Measurements from ENCODE around the gene TUBA1C.

DNA sequence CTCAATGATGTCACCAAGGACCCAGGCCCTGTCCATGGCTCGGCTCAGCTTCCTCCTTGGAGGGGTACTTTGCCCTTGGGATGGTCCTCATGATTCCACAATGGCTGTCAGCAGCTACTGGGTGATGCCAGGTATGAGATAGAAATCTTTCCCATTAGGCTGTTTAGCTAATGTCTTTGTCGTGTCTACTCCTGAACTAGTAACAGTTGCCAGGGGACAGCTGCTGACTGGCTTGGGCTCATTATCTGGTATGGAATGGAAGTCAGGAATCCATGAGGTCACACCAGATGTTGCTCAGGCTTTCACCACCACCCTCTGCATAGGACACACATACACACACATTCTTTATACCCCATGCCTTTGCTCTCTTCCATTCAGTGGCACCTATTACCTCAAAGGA is 39.3 kb downstream of the TUBA1C start:
- TF ChIP-seq ZNF585B (tag by site-specific recombination; IDR thresholded peaks at IDR 0.05) (no peak), ZFP37 (tag by site-specific recombination; IDR thresholded peaks at IDR 0.05) (no peak), YY1 (tag by site-specific recombination; IDR thresholded peaks at IDR 0.05) (no peak), ZNF202 (tag by site-specific recombination; IDR thresholded peaks at IDR 0.05; ENCODE audit: borderline replicate concordance) (no peak), ZNF658 (tag by site-specific recombination; IDR thresholded peaks at IDR 0.05) (no peak), ZNF529 (tag by site-specific recombination; IDR thresholded peaks at IDR 0.05; ENCODE audit: insufficient replicate concordance) (no peak), SCRT2 (tag by site-specific recombination; IDR thresholded peaks at IDR 0.05) (no peak)
- TF ChIP-seq, protein P1, sequence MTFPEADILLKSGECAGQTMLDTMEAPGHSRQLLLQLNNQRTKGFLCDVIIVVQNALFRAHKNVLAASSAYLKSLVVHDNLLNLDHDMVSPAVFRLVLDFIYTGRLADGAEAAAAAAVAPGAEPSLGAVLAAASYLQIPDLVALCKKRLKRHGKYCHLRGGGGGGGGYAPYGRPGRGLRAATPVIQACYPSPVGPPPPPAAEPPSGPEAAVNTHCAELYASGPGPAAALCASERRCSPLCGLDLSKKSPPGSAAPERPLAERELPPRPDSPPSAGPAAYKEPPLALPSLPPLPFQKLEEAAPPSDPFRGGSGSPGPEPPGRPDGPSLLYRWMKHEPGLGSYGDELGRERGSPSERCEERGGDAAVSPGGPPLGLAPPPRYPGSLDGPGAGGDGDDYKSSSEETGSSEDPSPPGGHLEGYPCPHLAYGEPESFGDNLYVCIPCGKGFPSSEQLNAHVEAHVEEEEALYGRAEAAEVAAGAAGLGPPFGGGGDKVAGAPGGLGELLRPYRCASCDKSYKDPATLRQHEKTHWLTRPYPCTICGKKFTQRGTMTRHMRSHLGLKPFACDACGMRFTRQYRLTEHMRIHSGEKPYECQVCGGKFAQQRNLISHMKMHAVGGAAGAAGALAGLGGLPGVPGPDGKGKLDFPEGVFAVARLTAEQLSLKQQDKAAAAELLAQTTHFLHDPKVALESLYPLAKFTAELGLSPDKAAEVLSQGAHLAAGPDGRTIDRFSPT (tag by site-specific recombination; IDR thresholded peaks at IDR 0.05): no peak
- TF ChIP-seq, protein P2, sequence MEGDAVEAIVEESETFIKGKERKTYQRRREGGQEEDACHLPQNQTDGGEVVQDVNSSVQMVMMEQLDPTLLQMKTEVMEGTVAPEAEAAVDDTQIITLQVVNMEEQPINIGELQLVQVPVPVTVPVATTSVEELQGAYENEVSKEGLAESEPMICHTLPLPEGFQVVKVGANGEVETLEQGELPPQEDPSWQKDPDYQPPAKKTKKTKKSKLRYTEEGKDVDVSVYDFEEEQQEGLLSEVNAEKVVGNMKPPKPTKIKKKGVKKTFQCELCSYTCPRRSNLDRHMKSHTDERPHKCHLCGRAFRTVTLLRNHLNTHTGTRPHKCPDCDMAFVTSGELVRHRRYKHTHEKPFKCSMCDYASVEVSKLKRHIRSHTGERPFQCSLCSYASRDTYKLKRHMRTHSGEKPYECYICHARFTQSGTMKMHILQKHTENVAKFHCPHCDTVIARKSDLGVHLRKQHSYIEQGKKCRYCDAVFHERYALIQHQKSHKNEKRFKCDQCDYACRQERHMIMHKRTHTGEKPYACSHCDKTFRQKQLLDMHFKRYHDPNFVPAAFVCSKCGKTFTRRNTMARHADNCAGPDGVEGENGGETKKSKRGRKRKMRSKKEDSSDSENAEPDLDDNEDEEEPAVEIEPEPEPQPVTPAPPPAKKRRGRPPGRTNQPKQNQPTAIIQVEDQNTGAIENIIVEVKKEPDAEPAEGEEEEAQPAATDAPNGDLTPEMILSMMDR (tag by site-specific recombination; IDR thresholded peaks at IDR 0.05): no peak
- TF ChIP-seq, protein P3, sequence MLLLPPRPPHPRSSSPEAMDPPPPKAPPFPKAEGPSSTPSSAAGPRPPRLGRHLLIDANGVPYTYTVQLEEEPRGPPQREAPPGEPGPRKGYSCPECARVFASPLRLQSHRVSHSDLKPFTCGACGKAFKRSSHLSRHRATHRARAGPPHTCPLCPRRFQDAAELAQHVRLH (tag by site-specific recombination; IDR thresholded peaks at IDR 0.05): no peak
- TF ChIP-seq, protein P4, sequence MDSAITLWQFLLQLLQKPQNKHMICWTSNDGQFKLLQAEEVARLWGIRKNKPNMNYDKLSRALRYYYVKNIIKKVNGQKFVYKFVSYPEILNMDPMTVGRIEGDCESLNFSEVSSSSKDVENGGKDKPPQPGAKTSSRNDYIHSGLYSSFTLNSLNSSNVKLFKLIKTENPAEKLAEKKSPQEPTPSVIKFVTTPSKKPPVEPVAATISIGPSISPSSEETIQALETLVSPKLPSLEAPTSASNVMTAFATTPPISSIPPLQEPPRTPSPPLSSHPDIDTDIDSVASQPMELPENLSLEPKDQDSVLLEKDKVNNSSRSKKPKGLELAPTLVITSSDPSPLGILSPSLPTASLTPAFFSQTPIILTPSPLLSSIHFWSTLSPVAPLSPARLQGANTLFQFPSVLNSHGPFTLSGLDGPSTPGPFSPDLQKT (IDR thresholded peaks at IDR 0.05; ENCODE audit: borderline replicate concordance, low read depth, low read length): no peak
- TF ChIP-seq, protein P5, sequence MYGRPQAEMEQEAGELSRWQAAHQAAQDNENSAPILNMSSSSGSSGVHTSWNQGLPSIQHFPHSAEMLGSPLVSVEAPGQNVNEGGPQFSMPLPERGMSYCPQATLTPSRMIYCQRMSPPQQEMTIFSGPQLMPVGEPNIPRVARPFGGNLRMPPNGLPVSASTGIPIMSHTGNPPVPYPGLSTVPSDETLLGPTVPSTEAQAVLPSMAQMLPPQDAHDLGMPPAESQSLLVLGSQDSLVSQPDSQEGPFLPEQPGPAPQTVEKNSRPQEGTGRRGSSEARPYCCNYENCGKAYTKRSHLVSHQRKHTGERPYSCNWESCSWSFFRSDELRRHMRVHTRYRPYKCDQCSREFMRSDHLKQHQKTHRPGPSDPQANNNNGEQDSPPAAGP (tag by site-specific recombination; IDR thresholded peaks at IDR 0.05): no peak
- TF ChIP-seq, protein P6, sequence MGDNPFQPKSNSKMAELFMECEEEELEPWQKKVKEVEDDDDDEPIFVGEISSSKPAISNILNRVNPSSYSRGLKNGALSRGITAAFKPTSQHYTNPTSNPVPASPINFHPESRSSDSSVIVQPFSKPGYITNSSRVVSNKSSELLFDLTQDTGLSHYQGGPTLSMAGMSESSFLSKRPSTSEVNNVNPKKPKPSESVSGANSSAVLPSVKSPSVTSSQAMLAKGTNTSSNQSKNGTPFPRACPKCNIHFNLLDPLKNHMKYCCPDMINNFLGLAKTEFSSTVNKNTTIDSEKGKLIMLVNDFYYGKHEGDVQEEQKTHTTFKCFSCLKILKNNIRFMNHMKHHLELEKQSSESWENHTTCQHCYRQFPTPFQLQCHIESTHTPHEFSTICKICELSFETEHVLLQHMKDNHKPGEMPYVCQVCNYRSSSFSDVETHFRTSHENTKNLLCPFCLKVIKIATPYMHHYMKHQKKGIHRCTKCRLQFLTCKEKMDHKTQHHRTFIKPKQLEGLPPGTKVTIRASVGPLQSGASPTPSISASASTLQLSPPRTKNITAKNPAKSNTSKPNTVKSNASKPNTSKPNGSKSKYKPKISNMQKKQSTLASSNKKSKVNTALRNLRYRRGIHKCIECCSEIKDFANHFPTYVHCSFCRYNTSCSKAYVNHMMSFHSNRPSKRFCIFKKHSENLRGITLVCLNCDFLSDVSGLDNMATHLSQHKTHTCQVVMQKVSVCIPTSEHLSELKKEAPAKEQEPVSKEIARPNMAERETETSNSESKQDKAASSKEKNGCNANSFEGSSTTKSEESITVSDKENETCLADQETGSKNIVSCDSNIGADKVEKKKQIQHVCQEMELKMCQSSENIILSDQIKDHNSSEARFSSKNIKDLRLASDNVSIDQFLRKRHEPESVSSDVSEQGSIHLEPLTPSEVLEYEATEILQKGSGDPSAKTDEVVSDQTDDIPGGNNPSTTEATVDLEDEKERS (tag by site-specific recombination; IDR thresholded peaks at IDR 0.05): no peak
- TF ChIP-seq, protein P7, sequence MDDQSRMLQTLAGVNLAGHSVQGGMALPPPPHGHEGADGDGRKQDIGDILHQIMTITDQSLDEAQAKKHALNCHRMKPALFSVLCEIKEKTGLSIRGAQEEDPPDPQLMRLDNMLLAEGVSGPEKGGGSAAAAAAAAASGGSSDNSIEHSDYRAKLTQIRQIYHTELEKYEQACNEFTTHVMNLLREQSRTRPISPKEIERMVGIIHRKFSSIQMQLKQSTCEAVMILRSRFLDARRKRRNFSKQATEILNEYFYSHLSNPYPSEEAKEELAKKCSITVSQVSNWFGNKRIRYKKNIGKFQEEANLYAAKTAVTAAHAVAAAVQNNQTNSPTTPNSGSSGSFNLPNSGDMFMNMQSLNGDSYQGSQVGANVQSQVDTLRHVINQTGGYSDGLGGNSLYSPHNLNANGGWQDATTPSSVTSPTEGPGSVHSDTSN (CRISPR knock-in tag; IDR thresholded peaks at IDR 0.05): no peak
